ENCODE results near the gene TMEM272. TPM values are rescaled to one million over a fixed set of nuclear protein-coding genes. Genes with fewer than 3 reads are reported as not detected.

Gene TMEM272
- total RNA-seq, 1 donor from 2014 or later = 2.9 TPM

GRCh38 chr13:51776179-51776578 lies 68.8 kb downstream of the TMEM272 start:
- H3K27me3 Mint-ChIP-seq (ENCODE audit: low read depth) = no peaks in the 10 kb centered on the region
- no peak overlapping the region for H3K4me3 Mint-ChIP-seq
- H3K36me3 Mint-ChIP-seq = peaks cover 4% of the 10 kb centered on the region
- no peaks in the 10 kb centered on the region for H3K4me1 Mint-ChIP-seq
- no peaks in the 10 kb centered on the region for H3K9me3 Mint-ChIP-seq
- no peak for TF ChIP-seq CTCF (IDR thresholded peaks at IDR 0.05; ENCODE audit: unreplicated experiment)
- no peak overlapping the region for H3K27ac Mint-ChIP-seq
- no peak for DNase-seq (ENCODE audit: low spot score in 2 of 2, unreplicated experiment in 2 of 2)

DNA sequence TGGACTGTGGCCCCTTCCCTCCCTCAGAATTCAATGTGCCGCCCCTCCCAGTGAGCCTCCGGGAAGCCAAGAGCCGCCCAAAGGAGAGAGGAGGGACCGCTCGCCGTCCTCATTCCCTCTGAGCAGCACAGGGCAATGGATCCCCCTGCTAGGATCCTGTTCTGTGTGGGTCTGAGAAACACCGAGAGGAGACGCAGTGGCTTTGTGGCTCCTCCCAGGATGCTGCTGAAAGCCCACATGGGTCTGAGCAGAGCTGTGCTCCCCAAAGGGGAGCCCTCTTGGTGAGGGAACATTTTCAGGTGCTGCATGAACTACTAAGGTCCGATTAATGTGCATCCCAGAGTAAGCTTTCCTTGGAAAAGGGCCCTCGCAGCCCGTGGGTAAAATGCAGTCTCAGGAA lies 71.5 kb downstream of the TMEM272 start:
- no peak for DNase-seq (ENCODE audit: low spot score in 2 of 2, unreplicated experiment in 2 of 2)
- no peaks in the 10 kb centered on the region for H3K4me1 Mint-ChIP-seq
- no peak for TF ChIP-seq CTCF (IDR thresholded peaks at IDR 0.05; ENCODE audit: unreplicated experiment)

GRCh38 chr13:51772781-51773180 lies 72.2 kb downstream of the TMEM272 start:
- no peaks in the 10 kb centered on the region for H3K27me3 Mint-ChIP-seq (ENCODE audit: low read depth)
- H3K4me3 Mint-ChIP-seq = no peak overlapping the region
- no peaks in the 10 kb centered on the region for H3K9me3 Mint-ChIP-seq
- TF ChIP-seq CTCF (IDR thresholded peaks at IDR 0.05; ENCODE audit: unreplicated experiment) = no peak
- no peaks in the 10 kb centered on the region for H3K4me1 Mint-ChIP-seq
- no peak overlapping the region for H3K27ac Mint-ChIP-seq
- H3K36me3 Mint-ChIP-seq = peaks cover 4% of the 10 kb centered on the region
- no peak for DNase-seq (ENCODE audit: low spot score in 2 of 2, unreplicated experiment in 2 of 2)

More for the DNA sequence above, 71.5 kb downstream of the TMEM272 start:
- no peak overlapping the region for H3K4me3 Mint-ChIP-seq
- H3K9me3 Mint-ChIP-seq = no peaks in the 10 kb centered on the region
- H3K27ac Mint-ChIP-seq = no peak overlapping the region
- no peaks in the 10 kb centered on the region for H3K27me3 Mint-ChIP-seq (ENCODE audit: low read depth)
- peaks cover 4% of the 10 kb centered on the region for H3K36me3 Mint-ChIP-seq

GRCh38 chr13:51772105-51772455 lies 72.9 kb downstream of the TMEM272 start:
- no peak for DNase-seq (ENCODE audit: low spot score in 2 of 2, unreplicated experiment in 2 of 2)
- Mint-ChIP-seq H3K36me3 (peaks cover 4% of the 10 kb centered on the region), H3K4me3 (no peak overlapping the region)

DNA sequence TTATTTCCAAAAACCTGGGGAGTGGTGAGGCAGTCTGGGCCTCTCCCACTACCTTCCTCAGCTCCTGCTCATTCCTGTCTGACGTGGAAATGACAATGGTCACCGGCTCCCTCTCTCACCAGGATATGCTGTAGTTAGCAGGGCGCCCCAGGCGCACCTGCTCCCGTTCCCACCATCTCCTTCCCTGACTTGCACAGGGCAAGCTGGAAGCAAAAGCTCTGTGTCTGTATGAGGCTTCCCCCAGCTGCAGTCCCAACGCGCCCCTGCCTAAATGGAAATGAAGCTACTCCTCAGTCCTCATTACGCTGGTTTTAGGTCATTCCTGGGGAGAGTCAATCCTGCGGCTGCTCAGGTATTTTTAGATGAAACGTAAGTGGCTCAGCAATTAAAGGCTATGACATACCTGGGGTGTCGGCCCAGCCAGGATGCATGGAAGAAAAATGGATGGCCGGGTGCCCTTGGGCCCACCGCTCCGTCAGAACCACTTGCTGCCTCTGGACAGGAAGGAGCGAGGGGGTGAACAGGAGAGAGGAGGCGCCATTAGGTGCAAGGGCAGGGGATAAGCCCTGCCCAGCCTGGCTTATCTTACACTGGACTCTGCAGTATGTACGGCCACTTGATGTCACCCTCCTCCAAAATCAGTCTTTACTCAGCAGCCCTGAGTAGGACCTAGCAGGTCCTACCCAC lies 73.4 kb downstream of the TMEM272 start:
- DNase-seq (ENCODE audit: low spot score in 2 of 2, unreplicated experiment in 2 of 2) = no peak
- H3K27me3 Mint-ChIP-seq (ENCODE audit: low read depth) = no peaks in the 10 kb centered on the region
- TF ChIP-seq CTCF (IDR thresholded peaks at IDR 0.05; ENCODE audit: unreplicated experiment) = no peak
- H3K9me3 Mint-ChIP-seq = no peaks in the 10 kb centered on the region
- no peak overlapping the region for H3K27ac Mint-ChIP-seq
- no peak overlapping the region for H3K4me3 Mint-ChIP-seq
- peaks cover 4% of the 10 kb centered on the region for H3K36me3 Mint-ChIP-seq
- no peaks in the 10 kb centered on the region for H3K4me1 Mint-ChIP-seq

More at GRCh38 chr13:51772105-51772455, 72.9 kb downstream of the TMEM272 start:
- no peak overlapping the region for H3K27ac Mint-ChIP-seq
- H3K9me3 Mint-ChIP-seq = no peaks in the 10 kb centered on the region
- TF ChIP-seq CTCF (IDR thresholded peaks at IDR 0.05; ENCODE audit: unreplicated experiment) = no peak
- no peaks in the 10 kb centered on the region for H3K27me3 Mint-ChIP-seq (ENCODE audit: low read depth)
- H3K4me1 Mint-ChIP-seq = no peaks in the 10 kb centered on the region
